ENCODE measurements around the gene SLC12A6. TPM values are rescaled to one million over a fixed set of nuclear protein-coding genes. Genes with fewer than 3 reads are reported as not detected.

Gene SLC12A6
- total RNA-seq, 1 experiment from 2014 or later = 15.1 TPM

DNA sequence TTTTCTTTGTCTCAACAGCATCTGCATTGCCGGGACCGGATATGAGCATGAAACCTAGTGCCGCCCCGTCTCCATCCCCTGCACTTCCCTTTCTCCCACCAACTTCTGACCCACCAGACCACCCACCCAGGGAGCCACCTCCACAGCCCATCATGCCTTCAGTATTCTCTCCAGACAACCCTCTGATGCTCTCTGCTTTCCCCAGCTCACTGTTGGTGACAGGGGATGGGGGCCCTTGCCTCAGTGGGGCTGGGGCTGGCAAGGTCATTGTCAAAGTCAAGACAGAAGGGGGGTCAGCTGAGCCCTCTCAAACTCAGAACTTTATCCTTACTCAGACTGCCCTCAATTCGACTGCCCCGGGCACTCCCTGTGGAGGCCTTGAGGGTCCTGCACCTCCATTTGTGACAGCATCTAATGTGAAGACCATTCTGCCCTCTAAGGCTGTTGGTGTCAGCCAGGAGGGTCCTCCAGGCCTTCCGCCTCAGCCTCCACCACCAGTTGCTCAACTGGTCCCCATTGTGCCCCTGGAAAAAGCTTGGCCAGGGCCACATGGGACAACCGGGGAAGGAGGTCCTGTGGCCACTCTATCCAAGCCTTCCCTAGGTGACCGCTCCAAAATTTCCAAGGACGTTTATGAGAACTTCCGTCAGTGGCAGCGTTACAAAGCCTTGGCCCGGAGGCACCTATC lies 10.5 kb upstream of the SLC12A6 start:
- Histone ChIP-seq H3K4me1 (ENCODE audit: control insufficient read depth in 1 of 2, insufficient read depth in 2 of 2, low read length in 2 of 2) (peaks cover 0 to 5% of the 10 kb centered on the region in 2 experiments; a peak in 2 of 4 replicates), H2AFZ (ENCODE audit: low read depth, low read length, poor library complexity, severe bottlenecking) (no peak overlapping the region), H3K9me2 (ENCODE audit: insufficient read depth) (no peaks in the 10 kb centered on the region), H4K20me1 (ENCODE audit: insufficient read depth) (no peaks in the 10 kb centered on the region), H3K4me3 (replicated peaks in 1 of 2; ENCODE audit: low read depth in 1 of 2, low read length in 2 of 2) (no peak overlapping the region), H3K9ac (ENCODE audit: low read length) (no peak overlapping the region), H3K36me3 (ENCODE audit: control insufficient read depth in 1 of 2, insufficient read depth in 2 of 2, low read length in 2 of 2) (no peaks in the 10 kb centered on the region), H3K9me3 (ENCODE audit: control insufficient read depth in 1 of 2, insufficient read depth in 1 of 2, low read depth in 1 of 2, low read length in 2 of 2) (no peaks in the 10 kb centered on the region), H3K79me2 (ENCODE audit: insufficient read depth, low read length) (no peaks in the 10 kb centered on the region), H3K4me2 (ENCODE audit: low read length) (no peak overlapping the region), H3K27ac (ENCODE audit: low read depth, low read length) (no peak overlapping the region), H3K27me3 (ENCODE audit: insufficient read depth, low read length) (no peaks in the 10 kb centered on the region)
- ATAC-seq (no peak), DNase-seq (ENCODE audit: low read depth, low spot score) (no peak)
- RAD21 ChIA-PET (ENCODE audit: low non-redundant PET in 1 of 2, low total read pairs in 2 of 2, uncharacterized antibody in 2 of 2, unreplicated experiment in 2 of 2) = no interaction called here
- TF ChIP-seq, protein P1, sequence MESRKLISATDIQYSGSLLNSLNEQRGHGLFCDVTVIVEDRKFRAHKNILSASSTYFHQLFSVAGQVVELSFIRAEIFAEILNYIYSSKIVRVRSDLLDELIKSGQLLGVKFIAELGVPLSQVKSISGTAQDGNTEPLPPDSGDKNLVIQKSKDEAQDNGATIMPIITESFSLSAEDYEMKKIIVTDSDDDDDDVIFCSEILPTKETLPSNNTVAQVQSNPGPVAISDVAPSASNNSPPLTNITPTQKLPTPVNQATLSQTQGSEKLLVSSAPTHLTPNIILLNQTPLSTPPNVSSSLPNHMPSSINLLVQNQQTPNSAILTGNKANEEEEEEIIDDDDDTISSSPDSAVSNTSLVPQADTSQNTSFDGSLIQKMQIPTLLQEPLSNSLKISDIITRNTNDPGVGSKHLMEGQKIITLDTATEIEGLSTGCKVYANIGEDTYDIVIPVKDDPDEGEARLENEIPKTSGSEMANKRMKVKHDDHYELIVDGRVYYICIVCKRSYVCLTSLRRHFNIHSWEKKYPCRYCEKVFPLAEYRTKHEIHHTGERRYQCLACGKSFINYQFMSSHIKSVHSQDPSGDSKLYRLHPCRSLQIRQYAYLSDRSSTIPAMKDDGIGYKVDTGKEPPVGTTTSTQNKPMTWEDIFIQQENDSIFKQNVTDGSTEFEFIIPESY (IDR thresholded peaks at IDR 0.05; ENCODE audit: extremely low read depth, insufficient replicate concordance, low read length) = no peak
- no peak for TF ChIP-seq JUND (IDR thresholded peaks at IDR 0.05)
- TF ChIP-seq, protein P2, sequence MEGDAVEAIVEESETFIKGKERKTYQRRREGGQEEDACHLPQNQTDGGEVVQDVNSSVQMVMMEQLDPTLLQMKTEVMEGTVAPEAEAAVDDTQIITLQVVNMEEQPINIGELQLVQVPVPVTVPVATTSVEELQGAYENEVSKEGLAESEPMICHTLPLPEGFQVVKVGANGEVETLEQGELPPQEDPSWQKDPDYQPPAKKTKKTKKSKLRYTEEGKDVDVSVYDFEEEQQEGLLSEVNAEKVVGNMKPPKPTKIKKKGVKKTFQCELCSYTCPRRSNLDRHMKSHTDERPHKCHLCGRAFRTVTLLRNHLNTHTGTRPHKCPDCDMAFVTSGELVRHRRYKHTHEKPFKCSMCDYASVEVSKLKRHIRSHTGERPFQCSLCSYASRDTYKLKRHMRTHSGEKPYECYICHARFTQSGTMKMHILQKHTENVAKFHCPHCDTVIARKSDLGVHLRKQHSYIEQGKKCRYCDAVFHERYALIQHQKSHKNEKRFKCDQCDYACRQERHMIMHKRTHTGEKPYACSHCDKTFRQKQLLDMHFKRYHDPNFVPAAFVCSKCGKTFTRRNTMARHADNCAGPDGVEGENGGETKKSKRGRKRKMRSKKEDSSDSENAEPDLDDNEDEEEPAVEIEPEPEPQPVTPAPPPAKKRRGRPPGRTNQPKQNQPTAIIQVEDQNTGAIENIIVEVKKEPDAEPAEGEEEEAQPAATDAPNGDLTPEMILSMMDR (IDR thresholded peaks at IDR 0.05 in 2 of 3, conservative IDR thresholded peaks at IDR 0.05 in 1 of 3; ENCODE audit: borderline replicate concordance in 1 of 3, insufficient read depth in 1 of 3, low read depth in 2 of 3, low read length in 2 of 3) = no peak
- no peak for TF ChIP-seq POLR2A (IDR thresholded peaks at IDR 0.05; ENCODE audit: borderline replicate concordance, extremely low read depth, insufficient read depth, insufficient read length)
- no peak for TF ChIP-seq ATF3 (IDR thresholded peaks at IDR 0.05)
- TF ChIP-seq CBX3 (IDR thresholded peaks at IDR 0.05; ENCODE audit: low read depth) = no peak
- no peak for TF ChIP-seq YY1 (IDR thresholded peaks at IDR 0.05; ENCODE audit: extremely low read depth, insufficient replicate concordance, low read depth, low read length)
- no peak for TF ChIP-seq ELF1 (IDR thresholded peaks at IDR 0.05; ENCODE audit: borderline replicate concordance, low read depth)
- TF ChIP-seq POLR2AphosphoS5 (IDR thresholded peaks at IDR 0.05; ENCODE audit: low read depth, low read length) = no peak
- no peak for TF ChIP-seq SP1 (IDR thresholded peaks at IDR 0.05; ENCODE audit: low read depth)
- no peak for TF ChIP-seq EZH2 (IDR thresholded peaks at IDR 0.05)
- no peak for TF ChIP-seq TCF7L2 (IDR thresholded peaks at IDR 0.05; ENCODE audit: borderline replicate concordance, extremely low read depth, insufficient read depth, insufficient read length)
- CTCF ChIA-PET = no interaction called here
- no TSS peak for BruUV-seq (replicated peaks)
- intact Hi-C loops (cut with micrococcal nuclease) = no loop called here
- POLR2A ChIA-PET = no interaction called here
